GM19193 (cell line): ENCODE data around the gene MMP17.

ENCODE experiments used
- POLR2A ChIP-seq: IDR thresholded peaks from 4 replicates; pipeline ENCODE4 v1.6.1; 2011; ENCODE audit not compliant: insufficient read depth, insufficient read length; ENCODE audit errors: extremely low read depth

The MMP17 gene

GRCh38 chr12:131827961-131828534 lies at the start of gene MMP17:
MMP17 (plus strand) TSS chr12:131828393; CDS start chr12:131828495, 102 bp downstream.
- peak; percentile 54 for TF ChIP-seq POLR2A

GRCh38 chr12:131779027-131779426 lies 49.2 kb upstream of the MMP17 start:
- no peak for TF ChIP-seq POLR2A

GRCh38 chr12:131782061-131782460 lies 46.1 kb upstream of the MMP17 start:
- TF ChIP-seq POLR2A = no peak

GRCh38 chr12:131783915-131784541 lies 44.2 kb upstream of the MMP17 start:
- peak; percentile 56 for TF ChIP-seq POLR2A

- TF ChIP-seq POLR2A = no peak
These were observed 43.1 kb upstream of the MMP17 start for GRCh38 chr12:131784909-131785762.

- TF ChIP-seq POLR2A = no peak
These were observed 42.3 kb upstream of the MMP17 start for GRCh38 chr12:131785763-131786330.

GRCh38 chr12:131786331-131786730 lies 41.9 kb upstream of the MMP17 start:
- no peak for TF ChIP-seq POLR2A

- TF ChIP-seq POLR2A = no peak
These were observed 41.0 kb upstream of the MMP17 start for GRCh38 chr12:131787143-131787660.

- TF ChIP-seq POLR2A = no peak
These were observed 40.1 kb upstream of the MMP17 start for GRCh38 chr12:131788070-131788469.

GRCh38 chr12:131789638-131790037 lies 38.6 kb upstream of the MMP17 start:
- no peak for TF ChIP-seq POLR2A

- no peak for TF ChIP-seq POLR2A
These were observed 34.8 kb upstream of the MMP17 start for GRCh38 chr12:131793243-131794022.

GRCh38 chr12:131794061-131794460 lies 34.1 kb upstream of the MMP17 start:
- no peak for TF ChIP-seq POLR2A

GRCh38 chr12:131794573-131794972 lies 33.6 kb upstream of the MMP17 start:
- no peak for TF ChIP-seq POLR2A

- TF ChIP-seq POLR2A = no peak
These were observed 33.1 kb upstream of the MMP17 start for GRCh38 chr12:131795064-131795463.

GRCh38 chr12:131795690-131796410 lies 32.3 kb upstream of the MMP17 start:
- TF ChIP-seq POLR2A = no peak

GRCh38 chr12:131796411-131796736 lies 31.8 kb upstream of the MMP17 start:
- TF ChIP-seq POLR2A = no peak
